ENCODE data around the gene MACF1.

Gene MACF1

DNA sequence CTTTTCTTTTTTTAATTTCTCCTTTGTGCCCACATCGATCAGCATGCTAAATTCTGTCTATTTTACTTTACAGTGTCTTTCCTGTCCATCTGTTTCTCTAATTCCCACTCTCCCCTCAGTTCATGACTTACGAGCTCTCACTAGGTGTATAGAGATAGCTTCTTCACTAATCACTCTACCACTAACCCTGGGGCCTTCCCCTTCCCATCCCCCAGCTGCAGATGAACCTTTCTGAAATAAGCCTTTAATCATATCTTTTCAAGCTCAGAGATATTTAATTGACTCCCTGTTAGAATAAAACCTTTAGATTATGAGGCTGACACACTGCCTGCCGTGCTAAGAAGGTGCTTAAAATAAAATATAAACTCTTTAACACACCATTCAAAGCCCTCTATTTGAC, 220.7 kb downstream of the MACF1 start:
- H3K79me1 ChIP-seq (replicated peaks; ENCODE audit: low read length, poor library complexity, severe bottlenecking), result no peaks in the 10 kb centered on the region
- peaks cover 12 to 85% of the 10 kb centered on the region in 2 experiments for H3K36me3 ChIP-seq (ENCODE audit: control insufficient read depth in 1 of 2, insufficient read depth in 2 of 2, low read depth in 1 of 2, low read length in 2 of 2)
- H2AFZ ChIP-seq (ENCODE audit: low read depth, low read length), result no peak overlapping the region
- no peak overlapping the region for H3K4ac ChIP-seq (ENCODE audit: low read depth in 1 of 2, low read length in 2 of 2)
- peak overlapping the region; percentile 15 for H3K27ac ChIP-seq (ENCODE audit: low read length, poor library complexity, severe bottlenecking)
- 99% methylated on average over 3 of the region's 3 CpGs for WGBS
- H4K91ac ChIP-seq (ENCODE audit: low read length), result no peak overlapping the region
- no peak overlapping the region for H3K18ac ChIP-seq (ENCODE audit: low read depth in 1 of 2, low read length in 2 of 2)
- H3K4me2 ChIP-seq (ENCODE audit: low read length, poor library complexity, severe bottlenecking), result no peak overlapping the region
- H3K4me1 ChIP-seq (ENCODE audit: control insufficient read depth, insufficient read depth, low read depth, low read length), result peaks cover 5% of the 10 kb centered on the region
- no peak overlapping the region for H3K9ac ChIP-seq (ENCODE audit: low read length)
- no peak overlapping the region for H3K23ac ChIP-seq (ENCODE audit: low read length in 2 of 2)
- H3K14ac ChIP-seq (ENCODE audit: low read length in 2 of 2), result no peak overlapping the region
- H2BK120ac ChIP-seq (ENCODE audit: low read depth, low read length), result no peak overlapping the region
- H3K4me3 ChIP-seq (ENCODE audit: insufficient read depth in 1 of 2, low read depth in 1 of 2, low read length in 2 of 2), result no peak overlapping the region
- H2BK12ac ChIP-seq (ENCODE audit: low read length in 2 of 2), result no peak overlapping the region
- DNase-seq, result no peak
- no peak overlapping the region for H2AK5ac ChIP-seq (ENCODE audit: low read length, severe bottlenecking)
- no peak overlapping the region for H2BK5ac ChIP-seq (ENCODE audit: low read depth, low read length, poor library complexity, severe bottlenecking)
- no peak overlapping the region for H2BK15ac ChIP-seq (ENCODE audit: low read depth, poor library complexity, severe bottlenecking)
- H3K9me3 ChIP-seq (ENCODE audit: control insufficient read depth, low read length), result no peaks in the 10 kb centered on the region
- H3K27me3 ChIP-seq (ENCODE audit: control insufficient read depth in 1 of 2, insufficient read depth in 1 of 2, low read length in 2 of 2), result no peaks in the 10 kb centered on the region
- H4K8ac ChIP-seq (ENCODE audit: low read length), result no peak overlapping the region

GRCh38 chr1:39425634-39426033, 221.1 kb downstream of the MACF1 start:
- no peak overlapping the region for H3K9ac ChIP-seq (ENCODE audit: low read length)
- no peak overlapping the region for H2BK15ac ChIP-seq (ENCODE audit: low read depth, poor library complexity, severe bottlenecking)
- H2BK12ac ChIP-seq (ENCODE audit: low read length in 2 of 2), result no peak overlapping the region
- no peak overlapping the region for H4K91ac ChIP-seq (ENCODE audit: low read length)
- H3K23ac ChIP-seq (ENCODE audit: low read length in 2 of 2), result no peak overlapping the region
- H3K4me3 ChIP-seq (ENCODE audit: insufficient read depth in 1 of 2, low read depth in 1 of 2, low read length in 2 of 2), result no peak overlapping the region
- H2AK5ac ChIP-seq (ENCODE audit: low read length, severe bottlenecking), result no peak overlapping the region
- no peaks in the 10 kb centered on the region for H3K79me1 ChIP-seq (replicated peaks; ENCODE audit: low read length, poor library complexity, severe bottlenecking)
- DNase-seq, result no peak
- no peak overlapping the region for H2AFZ ChIP-seq (ENCODE audit: low read depth, low read length)
- H3K27me3 ChIP-seq (ENCODE audit: control insufficient read depth in 1 of 2, insufficient read depth in 1 of 2, low read length in 2 of 2), result no peaks in the 10 kb centered on the region
- H3K4me1 ChIP-seq (ENCODE audit: control insufficient read depth, insufficient read depth, low read depth, low read length), result peaks cover 7% of the 10 kb centered on the region
- peaks cover 14 to 87% of the 10 kb centered on the region in 2 experiments for H3K36me3 ChIP-seq (ENCODE audit: control insufficient read depth in 1 of 2, insufficient read depth in 2 of 2, low read depth in 1 of 2, low read length in 2 of 2)
- no peak overlapping the region for H4K8ac ChIP-seq (ENCODE audit: low read length)
- no peak overlapping the region for H3K4ac ChIP-seq (ENCODE audit: low read depth in 1 of 2, low read length in 2 of 2)
- H3K18ac ChIP-seq (ENCODE audit: low read depth in 1 of 2, low read length in 2 of 2), result no peak overlapping the region
- H3K4me2 ChIP-seq (ENCODE audit: low read length, poor library complexity, severe bottlenecking), result no peak overlapping the region
- no peaks in the 10 kb centered on the region for H3K9me3 ChIP-seq (ENCODE audit: control insufficient read depth, low read length)
- no peak overlapping the region for H2BK120ac ChIP-seq (ENCODE audit: low read depth, low read length)
- H3K27ac ChIP-seq (ENCODE audit: low read length, poor library complexity, severe bottlenecking), result no peak overlapping the region
- no peak overlapping the region for H3K14ac ChIP-seq (ENCODE audit: low read length in 2 of 2)
- H2BK5ac ChIP-seq (ENCODE audit: low read depth, low read length, poor library complexity, severe bottlenecking), result no peak overlapping the region

GRCh38 chr1:39426346-39426745, 221.9 kb downstream of the MACF1 start:
- H2BK15ac ChIP-seq (ENCODE audit: low read depth, poor library complexity, severe bottlenecking), result no peak overlapping the region
- peaks cover 7% of the 10 kb centered on the region for H3K4me1 ChIP-seq (ENCODE audit: control insufficient read depth, insufficient read depth, low read depth, low read length)
- no peak for DNase-seq
- H3K23ac ChIP-seq (ENCODE audit: low read length in 2 of 2), result no peak overlapping the region
- no peak overlapping the region for H3K18ac ChIP-seq (ENCODE audit: low read depth in 1 of 2, low read length in 2 of 2)
- H4K8ac ChIP-seq (ENCODE audit: low read length), result no peak overlapping the region
- no peak overlapping the region for H4K91ac ChIP-seq (ENCODE audit: low read length)
- H2AFZ ChIP-seq (ENCODE audit: low read depth, low read length), result no peak overlapping the region
- peaks cover 16 to 91% of the 10 kb centered on the region in 2 experiments for H3K36me3 ChIP-seq (ENCODE audit: control insufficient read depth in 1 of 2, insufficient read depth in 2 of 2, low read depth in 1 of 2, low read length in 2 of 2)
- peak overlapping the region; percentile 18 for H3K9ac ChIP-seq (ENCODE audit: low read length)
- H2BK12ac ChIP-seq (ENCODE audit: low read length in 2 of 2), result no peak overlapping the region
- no peak overlapping the region for H2BK120ac ChIP-seq (ENCODE audit: low read depth, low read length)
- no peak overlapping the region for H3K27ac ChIP-seq (ENCODE audit: low read length, poor library complexity, severe bottlenecking)
- H3K9me3 ChIP-seq (ENCODE audit: control insufficient read depth, low read length), result no peaks in the 10 kb centered on the region
- no peak overlapping the region for H3K4me3 ChIP-seq (ENCODE audit: insufficient read depth in 1 of 2, low read depth in 1 of 2, low read length in 2 of 2)
- H3K14ac ChIP-seq (ENCODE audit: low read length in 2 of 2), result no peak overlapping the region
- no peaks in the 10 kb centered on the region for H3K27me3 ChIP-seq (ENCODE audit: control insufficient read depth in 1 of 2, insufficient read depth in 1 of 2, low read length in 2 of 2)
- H3K79me1 ChIP-seq (replicated peaks; ENCODE audit: low read length, poor library complexity, severe bottlenecking), result no peaks in the 10 kb centered on the region
- no peak overlapping the region for H2AK5ac ChIP-seq (ENCODE audit: low read length, severe bottlenecking)
- no peak overlapping the region for H2BK5ac ChIP-seq (ENCODE audit: low read depth, low read length, poor library complexity, severe bottlenecking)
- no peak overlapping the region for H3K4ac ChIP-seq (ENCODE audit: low read depth in 1 of 2, low read length in 2 of 2)
- WGBS, result 92% methylated on average over 1 of the region's 1 CpG
- H3K4me2 ChIP-seq (ENCODE audit: low read length, poor library complexity, severe bottlenecking), result no peak overlapping the region

DNA sequence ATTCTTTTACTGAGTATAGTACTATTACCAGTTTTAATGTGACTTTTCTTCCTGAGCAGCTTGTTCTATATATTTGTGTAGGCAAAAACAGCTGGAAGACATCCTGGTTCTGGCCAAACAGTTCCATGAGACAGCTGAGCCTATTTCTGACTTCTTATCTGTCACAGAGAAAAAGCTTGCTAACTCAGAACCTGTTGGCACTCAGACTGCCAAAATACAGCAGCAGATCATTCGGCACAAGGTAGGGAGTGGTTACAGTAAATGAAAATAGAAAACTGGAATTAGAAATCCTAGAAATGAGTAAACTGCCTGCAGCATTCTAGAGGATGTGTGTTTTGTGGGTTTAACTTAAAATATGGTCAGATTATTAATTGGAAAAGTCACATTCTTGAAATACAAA, 222.9 kb downstream of the MACF1 start:
- Histone ChIP-seq H3K27ac (ENCODE audit: low read length, poor library complexity, severe bottlenecking) (peak overlapping the region; percentile 28), H4K8ac (ENCODE audit: low read length) (no peak overlapping the region), H3K27me3 (ENCODE audit: control insufficient read depth in 1 of 2, insufficient read depth in 1 of 2, low read length in 2 of 2) (no peaks in the 10 kb centered on the region), H3K79me1 (replicated peaks; ENCODE audit: low read length, poor library complexity, severe bottlenecking) (no peaks in the 10 kb centered on the region), H2AFZ (ENCODE audit: low read depth, low read length) (no peak overlapping the region), H3K9ac (ENCODE audit: low read length) (no peak overlapping the region), H3K4me1 (ENCODE audit: control insufficient read depth, insufficient read depth, low read depth, low read length) (peaks cover 11% of the 10 kb centered on the region), H2AK5ac (ENCODE audit: low read length, severe bottlenecking) (no peak overlapping the region), H3K4me3 (ENCODE audit: insufficient read depth in 1 of 2, low read depth in 1 of 2, low read length in 2 of 2) (no peak overlapping the region), H3K4ac (ENCODE audit: low read depth in 1 of 2, low read length in 2 of 2) (no peak overlapping the region), H3K4me2 (ENCODE audit: low read length, poor library complexity, severe bottlenecking) (no peak overlapping the region), H3K23ac (ENCODE audit: low read length in 2 of 2) (no peak overlapping the region), H4K91ac (ENCODE audit: low read length) (no peak overlapping the region), H3K9me3 (ENCODE audit: control insufficient read depth, low read length) (no peaks in the 10 kb centered on the region), H3K14ac (ENCODE audit: low read length in 2 of 2) (no peak overlapping the region), H2BK5ac (ENCODE audit: low read depth, low read length, poor library complexity, severe bottlenecking) (no peak overlapping the region), H2BK120ac (ENCODE audit: low read depth, low read length) (no peak overlapping the region), H2BK12ac (ENCODE audit: low read length in 2 of 2) (no peak overlapping the region), H3K18ac (ENCODE audit: low read depth in 1 of 2, low read length in 2 of 2) (no peak overlapping the region), H3K36me3 (ENCODE audit: control insufficient read depth in 1 of 2, insufficient read depth in 2 of 2, low read depth in 1 of 2, low read length in 2 of 2) (peaks cover 20 to 97% of the 10 kb centered on the region in 2 experiments), H2BK15ac (ENCODE audit: low read depth, poor library complexity, severe bottlenecking) (no peak overlapping the region)
- 88% methylated on average over 1 of the region's 1 CpG for WGBS
- no peak for DNase-seq

Data from mesenchymal stem cell (in vitro differentiated cells and primary cell).